Chondrocyte (in vitro differentiated cells): ENCODE data around the gene PHF13. TPM values are rescaled to one million over a fixed set of nuclear protein-coding genes. Genes with fewer than 3 reads are reported as not detected.
A peak's percentile ranks its signal among the peaks of the same experiment; 100 is the strongest.

ENCODE experiments used
- DNase-seq: peaks from one replicate; pipeline ENCODE4 v3.0.0; 2021; ENCODE audit warnings: mixed read lengths, low spot score
- H3K27ac Mint-ChIP-seq: one replicate; pipeline ENCODE4 v1.8.0; 2021; ENCODE audit warnings: mild to moderate bottlenecking, moderate library complexity, mixed read lengths; ENCODE audit not compliant: unreplicated experiment
- H3K27me3 Mint-ChIP-seq: 2 replicates; pipeline ENCODE4 v1.8.0; 2021; ENCODE audit warnings: low read depth, mixed read lengths
- H3K36me3 Mint-ChIP-seq: 2 replicates; pipeline ENCODE4 v1.8.0; 2021; ENCODE audit warnings: low read depth, mixed read lengths
- H3K4me1 Mint-ChIP-seq: 2 replicates; pipeline ENCODE4 v1.8.0; 2021; ENCODE audit warnings: low read depth, mild to moderate bottlenecking, mixed read lengths
- H3K4me3 Mint-ChIP-seq: one replicate; pipeline ENCODE4 v1.8.0; 2021; ENCODE audit warnings: mild to moderate bottlenecking, moderate library complexity, mixed read lengths; ENCODE audit not compliant: unreplicated experiment
- H3K9me3 Mint-ChIP-seq: 2 replicates; pipeline ENCODE4 v1.8.0; 2021; ENCODE audit warnings: low read depth, mixed read lengths
- total RNA-seq: library from RNA; stranded (reverse); gene quantifications from 3 replicates; pipeline ENCODE4 v1.2.1, GENCODE V29; 2021
- TF ChIP-seq, protein P1 (sequence below): fragments of 200-600 bp; sonication (generic); IDR thresholded peaks from 2 replicates; pipeline ENCODE4 v1.5.0; 2021; ENCODE audit warnings: antibody characterized with exemption, mild to moderate bottlenecking, moderate library complexity

Gene PHF13
- total RNA-seq, 1 donor from 2014 or later = 25.6 TPM

DNA sequence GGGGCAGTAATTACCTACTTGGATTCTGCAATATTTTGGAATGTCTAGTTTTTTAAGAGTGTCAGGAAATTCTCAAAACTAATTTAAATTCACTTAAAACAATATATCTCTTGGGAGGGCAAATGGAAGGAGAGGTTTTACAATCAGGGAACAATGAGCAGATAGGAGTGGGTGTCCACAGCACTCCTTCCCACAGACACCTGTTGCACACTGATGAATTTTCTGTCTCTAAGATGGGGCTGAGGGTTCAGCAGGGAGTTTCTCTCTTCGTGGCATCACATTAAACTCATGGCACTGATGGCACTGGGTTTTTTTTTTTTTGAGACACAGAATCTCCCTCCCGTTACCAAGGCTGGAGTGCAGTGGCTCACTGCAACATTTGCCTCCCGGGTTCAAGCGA lies 5.5 kb downstream of the PHF13 start:
- no peaks in the 10 kb centered on the region for H3K9me3 Mint-ChIP-seq
- H3K4me3 Mint-ChIP-seq = no peak overlapping the region
- H3K36me3 Mint-ChIP-seq = peaks cover 16% of the 10 kb centered on the region
- H3K27me3 Mint-ChIP-seq = no peaks in the 10 kb centered on the region
- no peak for DNase-seq
- no peak overlapping the region for H3K27ac Mint-ChIP-seq
- peaks cover 16% of the 10 kb centered on the region for H3K4me1 Mint-ChIP-seq
- TF ChIP-seq, protein P1, sequence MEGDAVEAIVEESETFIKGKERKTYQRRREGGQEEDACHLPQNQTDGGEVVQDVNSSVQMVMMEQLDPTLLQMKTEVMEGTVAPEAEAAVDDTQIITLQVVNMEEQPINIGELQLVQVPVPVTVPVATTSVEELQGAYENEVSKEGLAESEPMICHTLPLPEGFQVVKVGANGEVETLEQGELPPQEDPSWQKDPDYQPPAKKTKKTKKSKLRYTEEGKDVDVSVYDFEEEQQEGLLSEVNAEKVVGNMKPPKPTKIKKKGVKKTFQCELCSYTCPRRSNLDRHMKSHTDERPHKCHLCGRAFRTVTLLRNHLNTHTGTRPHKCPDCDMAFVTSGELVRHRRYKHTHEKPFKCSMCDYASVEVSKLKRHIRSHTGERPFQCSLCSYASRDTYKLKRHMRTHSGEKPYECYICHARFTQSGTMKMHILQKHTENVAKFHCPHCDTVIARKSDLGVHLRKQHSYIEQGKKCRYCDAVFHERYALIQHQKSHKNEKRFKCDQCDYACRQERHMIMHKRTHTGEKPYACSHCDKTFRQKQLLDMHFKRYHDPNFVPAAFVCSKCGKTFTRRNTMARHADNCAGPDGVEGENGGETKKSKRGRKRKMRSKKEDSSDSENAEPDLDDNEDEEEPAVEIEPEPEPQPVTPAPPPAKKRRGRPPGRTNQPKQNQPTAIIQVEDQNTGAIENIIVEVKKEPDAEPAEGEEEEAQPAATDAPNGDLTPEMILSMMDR = no peak

DNA sequence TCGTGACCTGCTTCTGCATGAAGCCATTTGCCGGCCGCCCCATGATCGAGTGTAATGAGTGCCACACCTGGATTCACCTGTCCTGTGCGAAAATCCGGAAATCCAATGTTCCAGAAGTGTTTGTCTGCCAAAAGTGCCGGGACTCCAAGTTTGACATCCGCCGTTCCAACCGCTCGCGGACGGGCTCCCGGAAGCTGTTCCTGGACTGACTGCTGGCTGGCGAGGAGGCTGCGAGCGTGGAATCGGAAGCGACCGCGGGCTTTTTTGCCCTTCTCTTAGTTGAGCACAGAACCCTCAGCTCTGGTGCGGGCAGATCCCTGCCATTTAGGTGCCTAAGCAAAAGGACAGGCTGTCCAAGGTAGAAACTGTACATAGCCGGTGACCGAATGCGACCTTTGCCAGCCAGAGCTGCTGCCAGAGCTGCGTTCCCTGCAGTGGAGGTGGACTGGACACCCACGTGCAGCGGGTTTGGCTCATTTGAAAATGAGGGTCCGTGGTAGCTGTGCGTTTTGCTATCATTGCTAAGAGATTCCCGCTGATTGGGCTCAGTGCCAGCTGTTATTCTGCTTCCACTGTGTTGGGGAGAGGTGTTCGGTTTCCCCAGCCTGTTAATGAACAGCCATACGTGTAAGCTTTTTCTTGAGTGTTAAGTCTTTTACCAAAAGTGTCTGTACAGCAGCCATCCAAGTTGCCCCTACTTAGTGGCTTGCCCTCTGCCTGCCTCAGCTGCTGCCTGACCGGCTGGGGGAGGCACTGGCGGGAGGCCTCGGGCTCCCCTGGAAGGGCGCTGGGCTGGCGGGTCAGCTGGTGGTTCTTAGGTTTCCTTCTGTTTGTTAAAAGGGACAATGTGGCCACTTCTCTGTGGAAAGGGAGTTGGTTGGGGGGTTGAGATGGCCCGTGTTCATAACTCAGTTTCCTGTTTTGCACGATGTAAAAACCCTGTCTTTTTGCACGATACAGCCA lies 8.2 kb downstream of the PHF13 start:
- Mint-ChIP-seq H3K4me3 (no peak overlapping the region), H3K27ac (peak overlapping the region; percentile 27), H3K4me1 (peaks cover 18% of the 10 kb centered on the region), H3K36me3 (peaks cover 16% of the 10 kb centered on the region), H3K27me3 (no peaks in the 10 kb centered on the region), H3K9me3 (no peaks in the 10 kb centered on the region)
- DNase-seq = no peak
- TF ChIP-seq, protein P1 = no peak

DNA sequence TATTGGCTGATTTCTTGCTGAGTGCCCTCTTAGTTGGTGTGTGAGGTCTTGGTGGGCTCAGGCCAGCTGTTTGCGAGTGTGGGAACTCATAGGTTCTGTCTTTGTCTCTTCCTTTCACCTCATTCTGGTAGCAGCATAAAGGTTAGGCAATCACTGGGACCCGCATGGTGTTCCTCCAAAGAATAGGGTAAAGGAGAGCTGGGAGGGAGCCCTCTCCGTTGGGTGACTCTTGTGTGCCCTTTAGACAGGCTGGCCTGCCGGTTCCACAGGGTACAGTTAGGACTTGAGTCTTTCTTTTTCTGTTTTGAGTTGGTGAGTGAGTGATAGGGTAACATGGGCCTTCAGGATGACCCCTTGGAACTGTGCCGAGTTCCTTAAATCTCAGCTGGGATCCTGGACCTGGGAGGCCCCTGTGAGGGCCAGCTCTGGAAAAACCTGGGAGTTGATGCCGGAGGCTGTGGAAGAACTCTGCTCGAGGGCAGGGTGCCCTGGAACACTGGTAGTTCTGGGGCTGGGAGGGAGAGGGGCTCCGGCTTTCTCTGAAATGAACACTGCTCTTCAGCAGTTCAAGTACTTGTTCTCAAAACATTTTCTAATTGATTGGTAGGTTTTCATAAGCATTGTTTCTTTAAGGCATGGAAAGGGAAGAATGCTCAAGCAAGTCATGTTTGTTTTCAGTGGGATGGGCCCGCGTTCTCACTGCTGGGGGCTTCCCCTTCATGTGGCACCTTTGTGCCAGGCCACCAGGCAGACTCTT lies 9.0 kb downstream of the PHF13 start:
- DNase-seq = no peak
- Mint-ChIP-seq H3K4me1 (peaks cover 24% of the 10 kb centered on the region), H3K27me3 (no peaks in the 10 kb centered on the region), H3K36me3 (peaks cover 17% of the 10 kb centered on the region), H3K4me3 (no peak overlapping the region), H3K9me3 (no peaks in the 10 kb centered on the region), H3K27ac (peak overlapping the region; percentile 42)
- TF ChIP-seq, protein P1 = no peak

DNA sequence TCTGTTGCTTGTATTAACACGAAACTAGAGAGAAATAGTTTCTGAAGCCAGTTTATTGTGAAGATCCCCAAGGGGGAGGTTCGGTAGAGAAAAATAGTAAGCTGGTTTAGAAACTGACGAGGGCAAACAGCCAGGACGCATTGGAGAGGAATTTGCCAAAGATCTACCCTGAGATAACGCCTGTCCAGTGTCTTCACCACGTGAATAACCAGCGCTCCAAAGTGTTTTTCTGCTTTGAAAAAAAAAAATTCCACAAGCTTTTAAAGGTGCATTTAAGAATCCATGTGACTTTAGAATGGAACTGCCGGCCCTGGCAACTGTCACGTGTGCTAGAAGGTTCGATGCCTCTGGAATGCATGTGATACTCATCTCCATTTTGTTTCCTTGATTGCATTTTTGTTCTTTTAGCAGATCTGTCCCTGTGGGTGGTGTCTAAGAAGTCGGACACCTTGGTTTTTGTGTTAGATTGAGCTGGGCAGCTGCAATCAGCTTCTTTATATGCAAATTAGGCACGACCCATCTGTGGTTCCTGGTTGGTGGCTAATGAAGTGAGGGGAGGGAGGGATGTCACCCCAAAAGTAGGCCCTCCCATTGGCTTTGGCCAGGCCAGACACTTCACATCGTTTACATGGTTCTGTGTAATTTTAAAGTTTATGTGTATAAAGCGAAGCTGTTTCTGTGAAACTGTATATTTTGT lies 9.9 kb downstream of the PHF13 start:
- H3K27me3 Mint-ChIP-seq = no peaks in the 10 kb centered on the region
- H3K4me1 Mint-ChIP-seq = peaks cover 26% of the 10 kb centered on the region
- no peaks in the 10 kb centered on the region for H3K9me3 Mint-ChIP-seq
- H3K27ac Mint-ChIP-seq = no peak overlapping the region
- peaks cover 23% of the 10 kb centered on the region for H3K36me3 Mint-ChIP-seq
- no peak overlapping the region for H3K4me3 Mint-ChIP-seq
- TF ChIP-seq, protein P1 = no peak
- no peak for DNase-seq
